Measurements from ENCODE around the gene IL6. TPM values are rescaled to one million over a fixed set of nuclear protein-coding genes. Genes with fewer than 3 reads are reported as not detected.

The IL6 gene
- polyA plus RNA-seq, 1 donor (not counting 4 experiments of a cell fraction or from before 2014, with no cell fraction given) = 5.0 TPM

DNA sequence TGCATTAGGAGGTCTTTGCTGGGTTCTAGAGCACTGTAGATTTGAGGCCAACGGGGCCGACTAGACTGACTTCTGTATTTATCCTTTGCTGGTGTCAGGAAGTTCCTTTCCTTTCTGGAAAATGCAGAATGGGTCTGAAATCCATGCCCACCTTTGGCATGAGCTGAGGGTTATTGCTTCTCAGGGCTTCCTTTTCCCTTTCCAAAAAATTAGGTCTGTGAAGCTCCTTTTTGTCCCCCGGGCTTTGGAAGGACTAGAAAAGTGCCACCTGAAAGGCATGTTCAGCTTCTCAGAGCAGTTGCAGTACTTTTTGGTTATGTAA, 675 bp downstream of the IL6 start:
- Histone ChIP-seq H3K4me3 (ENCODE audit: control insufficient read depth in 2 of 3, extremely low read depth in 1 of 3, insufficient read depth in 2 of 3, low read depth in 1 of 3, low read length in 3 of 3) (no peak overlapping the region), H3K9ac (ENCODE audit: control insufficient read depth, extremely low read depth, insufficient read depth, low read length) (no peak overlapping the region), H4K20me1 (ENCODE audit: control insufficient read depth, extremely low read depth, insufficient read depth, low read length) (no peaks in the 10 kb centered on the region), H3K27ac (ENCODE audit: control insufficient read depth, insufficient read depth, low read length) (no peak overlapping the region), H3K4me2 (ENCODE audit: control insufficient read depth, extremely low read depth, insufficient read depth, low read depth, low read length) (peak overlapping the region; percentile 2), H3K36me3 (ENCODE audit: control insufficient read depth in 2 of 2, extremely low read depth in 1 of 2, insufficient read depth in 2 of 2, low read length in 2 of 2) (no peaks in the 10 kb centered on the region), H2AFZ (ENCODE audit: control insufficient read depth, low read length) (no peak overlapping the region), H3K27me3 (ENCODE audit: control insufficient read depth, extremely low read depth, insufficient read depth, low read length) (no peaks in the 10 kb centered on the region), H3K4me1 (ENCODE audit: control insufficient read depth, extremely low read depth, insufficient read depth, low read length) (peaks cover 22% of the 10 kb centered on the region), H3K79me2 (ENCODE audit: control insufficient read depth, insufficient read depth, low read length) (no peaks in the 10 kb centered on the region), H3K9me3 (ENCODE audit: control insufficient read depth, low read depth, low read length) (no peaks in the 10 kb centered on the region), H3K9me1 (ENCODE audit: control insufficient read depth, extremely low read depth, insufficient read depth, low read length) (no peaks in the 10 kb centered on the region)
- dilution Hi-C loops (cut with MboI; ENCODE audit: extremely low pct_ligation_motif_present, low sequenced_read_pairs) = loop anchor here (25.0 kb wide), 1 partner anchor 165 kb away; no protein-coding TSS in a partner anchor
- DNase-seq (ENCODE audit: low read depth, low spot score) (no peak), FAIRE-seq (no peak)
- no peak for TF ChIP-seq EZH2 (IDR thresholded peaks at IDR 0.05; ENCODE audit: low read length)
- TF ChIP-seq, protein P1, sequence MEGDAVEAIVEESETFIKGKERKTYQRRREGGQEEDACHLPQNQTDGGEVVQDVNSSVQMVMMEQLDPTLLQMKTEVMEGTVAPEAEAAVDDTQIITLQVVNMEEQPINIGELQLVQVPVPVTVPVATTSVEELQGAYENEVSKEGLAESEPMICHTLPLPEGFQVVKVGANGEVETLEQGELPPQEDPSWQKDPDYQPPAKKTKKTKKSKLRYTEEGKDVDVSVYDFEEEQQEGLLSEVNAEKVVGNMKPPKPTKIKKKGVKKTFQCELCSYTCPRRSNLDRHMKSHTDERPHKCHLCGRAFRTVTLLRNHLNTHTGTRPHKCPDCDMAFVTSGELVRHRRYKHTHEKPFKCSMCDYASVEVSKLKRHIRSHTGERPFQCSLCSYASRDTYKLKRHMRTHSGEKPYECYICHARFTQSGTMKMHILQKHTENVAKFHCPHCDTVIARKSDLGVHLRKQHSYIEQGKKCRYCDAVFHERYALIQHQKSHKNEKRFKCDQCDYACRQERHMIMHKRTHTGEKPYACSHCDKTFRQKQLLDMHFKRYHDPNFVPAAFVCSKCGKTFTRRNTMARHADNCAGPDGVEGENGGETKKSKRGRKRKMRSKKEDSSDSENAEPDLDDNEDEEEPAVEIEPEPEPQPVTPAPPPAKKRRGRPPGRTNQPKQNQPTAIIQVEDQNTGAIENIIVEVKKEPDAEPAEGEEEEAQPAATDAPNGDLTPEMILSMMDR (optimal IDR thresholded peaks at IDR 0.05 in 1 of 3, IDR thresholded peaks at IDR 0.05 in 1 of 3, conservative IDR thresholded peaks at IDR 0.05 in 1 of 3; ENCODE audit: extremely low read depth in 1 of 3, insufficient read depth in 2 of 3, low read length in 3 of 3) = no peak

DNA sequence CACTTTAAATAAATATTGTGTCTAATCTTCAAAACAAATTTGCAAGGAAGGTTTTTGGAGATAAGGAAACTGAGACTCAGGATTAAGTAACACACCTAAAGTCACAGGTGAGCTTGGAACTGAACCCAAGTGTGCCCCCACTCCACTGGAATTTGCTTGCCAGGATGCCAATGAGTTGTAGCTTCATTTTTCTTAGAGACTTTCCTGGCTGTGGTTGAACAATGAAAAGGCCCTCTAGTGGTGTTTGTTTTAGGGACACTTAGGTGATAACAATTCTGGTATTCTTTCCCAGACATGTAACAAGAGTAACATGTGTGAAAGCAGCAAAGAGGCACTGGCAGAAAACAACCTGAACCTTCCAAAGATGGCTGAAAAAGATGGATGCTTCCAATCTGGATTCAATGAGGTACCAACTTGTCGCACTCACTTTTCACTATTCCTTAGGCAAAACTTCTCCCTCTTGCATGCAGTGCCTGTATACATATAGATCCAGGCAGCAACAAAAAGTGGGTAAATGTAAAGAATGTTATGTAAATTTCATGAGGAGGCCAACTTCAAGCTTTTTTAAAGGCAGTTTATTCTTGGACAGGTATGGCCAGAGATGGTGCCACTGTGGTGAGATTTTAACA, 1.5 kb downstream of the IL6 start:
- Histone ChIP-seq H3K9me1 (ENCODE audit: control insufficient read depth, extremely low read depth, insufficient read depth, low read length) (no peaks in the 10 kb centered on the region), H3K9ac (ENCODE audit: control insufficient read depth, extremely low read depth, insufficient read depth, low read length) (no peak overlapping the region), H3K4me1 (ENCODE audit: control insufficient read depth, extremely low read depth, insufficient read depth, low read length) (peaks cover 22% of the 10 kb centered on the region), H3K27me3 (ENCODE audit: control insufficient read depth, extremely low read depth, insufficient read depth, low read length) (no peaks in the 10 kb centered on the region), H2AFZ (ENCODE audit: control insufficient read depth, low read length) (no peak overlapping the region), H3K36me3 (ENCODE audit: control insufficient read depth in 2 of 2, extremely low read depth in 1 of 2, insufficient read depth in 2 of 2, low read length in 2 of 2) (no peaks in the 10 kb centered on the region), H3K27ac (ENCODE audit: control insufficient read depth, insufficient read depth, low read length) (no peak overlapping the region), H4K20me1 (ENCODE audit: control insufficient read depth, extremely low read depth, insufficient read depth, low read length) (no peaks in the 10 kb centered on the region), H3K4me2 (ENCODE audit: control insufficient read depth, extremely low read depth, insufficient read depth, low read depth, low read length) (no peak overlapping the region), H3K79me2 (ENCODE audit: control insufficient read depth, insufficient read depth, low read length) (no peaks in the 10 kb centered on the region), H3K4me3 (ENCODE audit: control insufficient read depth in 2 of 3, extremely low read depth in 1 of 3, insufficient read depth in 2 of 3, low read depth in 1 of 3, low read length in 3 of 3) (no peak overlapping the region), H3K9me3 (ENCODE audit: control insufficient read depth, low read depth, low read length) (no peaks in the 10 kb centered on the region)
- FAIRE-seq = no peak
- DNase-seq (ENCODE audit: low read depth, low spot score) = peak; percentile 32
- TF ChIP-seq EZH2 (IDR thresholded peaks at IDR 0.05; ENCODE audit: low read length) = no peak
- TF ChIP-seq, protein P1 (optimal IDR thresholded peaks at IDR 0.05 in 1 of 3, IDR thresholded peaks at IDR 0.05 in 1 of 3, conservative IDR thresholded peaks at IDR 0.05 in 1 of 3; ENCODE audit: extremely low read depth in 1 of 3, insufficient read depth in 2 of 3, low read length in 3 of 3) = peak in 2 of 3 experiments; percentile 49 to 56
- dilution Hi-C loops (cut with MboI; ENCODE audit: extremely low pct_ligation_motif_present, low sequenced_read_pairs) = loop anchor here (25.0 kb wide), 1 partner anchor 166 kb away; no protein-coding TSS in a partner anchor

Data from keratinocyte (primary cell).